Lower leg skin (tissue), 4 donors: ENCODE measurements around the gene HAT1. TPM values are rescaled to one million over a fixed set of nuclear protein-coding genes. Genes with fewer than 3 reads are reported as not detected.

Experiments used
- DNase-seq, 2 donors: peaks; one replicate each; pipeline ENCODE4 v3.0.0-alpha.2; 2019; ENCODE audit warnings: low spot score in 2 of 2
- H3K4me3 ChIP-seq: fragments of 200-600 bp; sonication (generic); 2 replicates; pipeline ENCODE4 v1.5.1; 2017; ENCODE audit warnings: mild to moderate bottlenecking, low read depth; ENCODE audit not compliant: poor library complexity, severe bottlenecking
- POLR2A ChIP-seq, 2 donors: fragments of 450-650 bp; IDR thresholded peaks; one replicate each; pipeline ENCODE4 v1.6.1; 2016 to 2017; ENCODE audit warnings: antibody characterized with exemption in 2 of 2, mild to moderate bottlenecking in 1 of 2, moderate library complexity in 1 of 2
- WGBS, 2 donors: methylation state at CpG; one replicate each; pipeline ENCODE4 v1.1.5; 2018; 5-methylcytosine and 5-hydroxymethylcytosine counted together
- intact Hi-C: fragments of 100-400 bp; cut with DNase I; formaldehyde crosslinking; loops from one replicate; pipeline ENCODE4 v1.15.0; 2023; ENCODE audit warnings: low total_unique reads
- total RNA-seq, 4 donors: library from RNA; depleted of rRNA; stranded (reverse); fragments of >200 nt; gene quantifications; one replicate each; pipeline ENCODE4 v1.1.0, GENCODE V29; 2016
- TF ChIP-seq, protein P1 (sequence below), 3 donors: fragments of 450-650 bp; IDR thresholded peaks; one replicate each; pipeline ENCODE4 v1.5.1; 2016; ENCODE audit warnings: antibody characterized with exemption in 3 of 3, mild to moderate bottlenecking in 3 of 3, moderate library complexity in 2 of 3

Gene HAT1
- total RNA-seq, 4 donors from 2014 or later, result 15.0 to 28.0 (median 22.1) TPM

GRCh38 chr2:172013396-172013795 lies 91.1 kb downstream of the HAT1 start:
- 84 to 85% methylated on average over 4 of the region's 4 CpGs for WGBS, 2 donors
- no peak overlapping the region for H3K4me3 ChIP-seq
- intact Hi-C loops, result no loop called here
- DNase-seq, result no peak
- TF ChIP-seq, protein P1, sequence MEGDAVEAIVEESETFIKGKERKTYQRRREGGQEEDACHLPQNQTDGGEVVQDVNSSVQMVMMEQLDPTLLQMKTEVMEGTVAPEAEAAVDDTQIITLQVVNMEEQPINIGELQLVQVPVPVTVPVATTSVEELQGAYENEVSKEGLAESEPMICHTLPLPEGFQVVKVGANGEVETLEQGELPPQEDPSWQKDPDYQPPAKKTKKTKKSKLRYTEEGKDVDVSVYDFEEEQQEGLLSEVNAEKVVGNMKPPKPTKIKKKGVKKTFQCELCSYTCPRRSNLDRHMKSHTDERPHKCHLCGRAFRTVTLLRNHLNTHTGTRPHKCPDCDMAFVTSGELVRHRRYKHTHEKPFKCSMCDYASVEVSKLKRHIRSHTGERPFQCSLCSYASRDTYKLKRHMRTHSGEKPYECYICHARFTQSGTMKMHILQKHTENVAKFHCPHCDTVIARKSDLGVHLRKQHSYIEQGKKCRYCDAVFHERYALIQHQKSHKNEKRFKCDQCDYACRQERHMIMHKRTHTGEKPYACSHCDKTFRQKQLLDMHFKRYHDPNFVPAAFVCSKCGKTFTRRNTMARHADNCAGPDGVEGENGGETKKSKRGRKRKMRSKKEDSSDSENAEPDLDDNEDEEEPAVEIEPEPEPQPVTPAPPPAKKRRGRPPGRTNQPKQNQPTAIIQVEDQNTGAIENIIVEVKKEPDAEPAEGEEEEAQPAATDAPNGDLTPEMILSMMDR (IDR thresholded peaks at IDR 0.05), result no peak
- TF ChIP-seq POLR2A (IDR thresholded peaks at IDR 0.05), result no peak

DNA sequence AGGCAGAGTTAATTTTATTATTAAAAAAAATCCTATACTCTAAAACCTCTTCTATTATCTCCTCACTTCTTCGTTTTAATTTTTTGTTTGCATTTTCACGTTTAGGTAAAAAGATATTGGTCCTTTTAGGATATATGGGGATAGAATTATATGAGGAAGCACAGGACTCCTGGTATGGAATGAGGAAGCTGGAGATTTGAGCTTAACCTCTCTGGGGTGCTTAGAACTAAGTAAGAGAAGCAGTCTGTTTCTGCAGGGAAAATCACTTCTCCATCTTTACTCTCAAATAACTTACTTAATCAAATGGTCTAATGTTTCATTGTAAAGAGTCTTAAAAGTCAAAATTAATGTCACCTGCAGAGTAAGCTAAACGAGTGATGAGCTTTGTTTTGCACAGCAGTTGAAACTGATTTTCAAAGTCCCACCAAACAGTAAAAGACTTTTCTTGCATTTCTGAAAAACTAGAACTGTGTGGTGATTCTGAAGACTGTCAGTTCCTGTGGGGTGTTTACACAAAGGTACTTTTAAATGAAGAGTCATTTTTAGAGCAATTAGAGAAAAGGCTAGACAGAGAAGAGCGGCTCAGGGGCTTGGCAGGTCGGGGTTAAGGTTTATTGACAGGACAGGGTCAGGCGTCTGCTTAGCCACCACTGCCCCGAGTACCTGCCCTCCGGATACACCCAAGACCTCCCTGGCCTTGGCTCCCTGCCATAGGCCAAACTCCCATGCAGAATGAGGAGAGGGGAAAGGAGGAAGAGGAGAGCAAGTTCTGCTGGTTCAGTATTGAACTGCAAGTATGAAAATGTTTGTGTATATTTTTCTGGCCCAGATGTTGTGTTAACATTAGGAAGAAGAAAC lies 99.0 kb downstream of the HAT1 start:
- intact Hi-C loops, result no loop called here
- TF ChIP-seq, protein P1 (IDR thresholded peaks at IDR 0.05), result no peak
- TF ChIP-seq POLR2A (IDR thresholded peaks at IDR 0.05), result no peak
- H3K4me3 ChIP-seq, result no peak overlapping the region
- 50 to 54% methylated on average over 8 of the region's 8 CpGs for WGBS, 2 donors
- DNase-seq, result no peak

- WGBS, 2 donors, result 41 to 49% methylated on average over 5 of the region's 5 CpGs
- no peak for DNase-seq
- H3K4me3 ChIP-seq, result no peak overlapping the region
- intact Hi-C loops, result no loop called here
- TF ChIP-seq, protein P1 (IDR thresholded peaks at IDR 0.05), result no peak
- no peak for TF ChIP-seq POLR2A (IDR thresholded peaks at IDR 0.05)
Observed at GRCh38 chr2:172021955-172022354, 99.7 kb downstream of the HAT1 start.

GRCh38 chr2:172031536-172031935 lies 109.3 kb downstream of the HAT1 start:
- TF ChIP-seq, protein P1 (IDR thresholded peaks at IDR 0.05), result no peak
- no peak for TF ChIP-seq POLR2A (IDR thresholded peaks at IDR 0.05)
- no peak overlapping the region for H3K4me3 ChIP-seq
- intact Hi-C loops, result no loop called here
- no peak for DNase-seq
- 73 to 74% methylated on average over 4 of the region's 4 CpGs for WGBS, 2 donors

Other genes with a start within 250 kb of the HAT1 start
- gene DYNC1I2, start 235.0 kb upstream of the HAT1 start, total RNA-seq, result 10 to 100 TPM; 74.8 to 87.8 (median 80.0) TPM
- gene SLC25A12, start 28.2 kb upstream of the HAT1 start, total RNA-seq, result 10 to 100 TPM; 18.1 to 28.1 (median 25.8) TPM
- gene METAP1D, start 77.5 kb downstream of the HAT1 start, total RNA-seq, result 1 to 10 TPM; 3.1 to 5.4 (median 4.5) TPM
- 1 to 10 TPM in 2 of 4 donors, under 1 TPM in 2; 0.23 to 1.4 (median 0.79) TPM for gene DLX1, start 163.0 kb downstream of the HAT1 start, total RNA-seq
- under 1 TPM in 3 of 4 donors, not detected in 1; 0.17 to 0.42 (median 0.19) TPM for gene DLX2, start 180.4 kb downstream of the HAT1 start, total RNA-seq